BJ (cell line): ENCODE data around the gene AEBP1. TPM values are rescaled to one million over a fixed set of nuclear protein-coding genes. Genes with fewer than 3 reads are reported as not detected.

Experiments used
- CTCF ChIA-PET: fragments of 350-600 bp; formaldehyde crosslinking; extraction: SDS; loops from one replicate; lab custom pipeline; 2021; ENCODE audit warnings: antibody characterized with exemption, inconsistent platforms; lab: Yijun Ruan, JAX
- POLR2A ChIA-PET: fragments of 300-600 bp; sonication (Branson Sonifier 250); formaldehyde crosslinking; extraction: SDS; loops from one replicate; lab custom pipeline; 2021; ENCODE audit warnings: antibody characterized with exemption; lab: Charles Lee
- DNase-seq: peaks from one replicate; pipeline ENCODE4 v3.0.0-alpha.2; 2011; ENCODE audit warnings: low read depth
- H3K27me3 ChIP-seq: 2 replicates; pipeline ENCODE4 v1.6.0; 2011; ENCODE audit warnings: low read length; ENCODE audit not compliant: control insufficient read depth, insufficient read depth
- H3K36me3 ChIP-seq: 2 replicates; pipeline ENCODE4 v1.5.1; 2011; ENCODE audit warnings: low read length; ENCODE audit not compliant: control insufficient read depth, insufficient read depth
- H3K4me3 ChIP-seq: 2 replicates; pipeline ENCODE4 v1.5.1; 2011; ENCODE audit warnings: low read depth, mild to moderate bottlenecking, control low read depth, low read length
- CTCF ChIP-seq: IDR thresholded peaks from 2 replicates; pipeline ENCODE4 v1.5.1; 2011; ENCODE audit warnings: low read depth, mild to moderate bottlenecking, control low read depth, inconsistent platforms, low read length, moderate library complexity; ENCODE audit not compliant: insufficient read depth
- polyA plus RNA-seq: library from polyadenylated mRNA; depleted of rRNA; stranded (reverse); fragments of >200 nt; gene quantifications from 2 replicates; pipeline ENCODE4 v1.2.3, GENCODE V29; 2011

AEBP1 gene
- polyA plus RNA-seq, 1 experiment: 117 TPM

- TF ChIP-seq CTCF: no peak
- no peak for DNase-seq
- Histone ChIP-seq H3K4me3 (no peak overlapping the region), H3K36me3 (peaks cover 51% of the 10 kb centered on the region), H3K27me3 (no peaks in the 10 kb centered on the region)
- CTCF ChIA-PET: no interaction called here
- POLR2A ChIA-PET: no interaction called here
Observed at GRCh38 chr7:44077061-44077460, 27.1 kb upstream of the AEBP1 start.

GRCh38 chr7:44077681-44078091 is 26.5 kb upstream of the AEBP1 start:
- Histone ChIP-seq H3K27me3 (no peaks in the 10 kb centered on the region), H3K4me3 (no peak overlapping the region), H3K36me3 (peaks cover 51% of the 10 kb centered on the region)
- TF ChIP-seq CTCF: no peak
- no peak for DNase-seq
- ChIA-PET POLR2A (no interaction called here), CTCF (interaction anchor here (1.2 kb wide), 1 partner anchor 118 kb away, joined by 4 read pairs; no protein-coding TSS in a partner anchor)

GRCh38 chr7:44078521-44078920 is 25.6 kb upstream of the AEBP1 start:
- Histone ChIP-seq H3K4me3 (no peak overlapping the region), H3K27me3 (no peaks in the 10 kb centered on the region), H3K36me3 (peaks cover 49% of the 10 kb centered on the region)
- ChIA-PET POLR2A (no interaction called here), CTCF (interaction anchor here (0.7 to 1.2 kb wide), 3 partner anchors 10 to 118 kb away, joined by 3 to 4 read pairs (median 3); no protein-coding TSS in a partner anchor)
- DNase-seq: no peak
- TF ChIP-seq CTCF: no peak

GRCh38 chr7:44079331-44080021 is 24.7 kb upstream of the AEBP1 start:
- no peaks in the 10 kb centered on the region for H3K27me3 ChIP-seq
- ChIA-PET CTCF (no interaction called here), POLR2A (no interaction called here)
- H3K36me3 ChIP-seq: peaks cover 39% of the 10 kb centered on the region
- TF ChIP-seq CTCF: no peak
- DNase-seq: no peak
- no peak overlapping the region for H3K4me3 ChIP-seq

- Histone ChIP-seq H3K27me3 (no peaks in the 10 kb centered on the region), H3K4me3 (no peak overlapping the region), H3K36me3 (peaks cover 39% of the 10 kb centered on the region)
- ChIA-PET POLR2A (interaction anchor here (0.6 kb wide), 1 partner anchor 9 kb away, joined by 3 read pairs; no protein-coding TSS in a partner anchor), CTCF (interaction anchor here (1.3 to 2.3 kb wide), 2 partner anchors 8 to 44 kb away, joined by 5 to 18 read pairs; partner anchors contain the start of gene POLD2)
- DNase-seq: no peak
- no peak for TF ChIP-seq CTCF
Observed at GRCh38 chr7:44080118-44080517, 24.0 kb upstream of the AEBP1 start.
